ENCODE data around the gene FBXW12.

DNA sequence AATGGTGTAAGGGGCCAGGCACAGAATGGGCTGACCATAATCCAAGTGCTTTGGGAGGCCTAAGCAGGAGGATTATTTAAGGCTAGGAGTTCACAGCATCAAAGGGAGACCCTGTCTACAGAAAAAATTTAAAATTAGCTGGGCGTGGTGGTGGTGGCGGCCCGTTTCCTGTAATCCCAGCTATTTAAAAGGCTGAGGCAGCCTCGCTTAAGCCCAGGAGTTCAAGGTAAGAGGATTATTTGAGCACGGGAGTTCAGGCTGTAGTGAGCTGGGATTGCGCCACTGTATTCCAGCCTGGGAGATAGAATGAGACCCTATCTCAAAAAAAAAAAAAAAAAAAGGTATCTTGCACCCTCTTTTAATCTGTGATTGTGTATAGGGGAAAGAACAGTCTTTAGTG lies 69.9 kb downstream of the FBXW12 start:
- TF ChIP-seq POLR2AphosphoS5 (IDR thresholded peaks at IDR 0.05) = no peak
- TF ChIP-seq, protein P1, sequence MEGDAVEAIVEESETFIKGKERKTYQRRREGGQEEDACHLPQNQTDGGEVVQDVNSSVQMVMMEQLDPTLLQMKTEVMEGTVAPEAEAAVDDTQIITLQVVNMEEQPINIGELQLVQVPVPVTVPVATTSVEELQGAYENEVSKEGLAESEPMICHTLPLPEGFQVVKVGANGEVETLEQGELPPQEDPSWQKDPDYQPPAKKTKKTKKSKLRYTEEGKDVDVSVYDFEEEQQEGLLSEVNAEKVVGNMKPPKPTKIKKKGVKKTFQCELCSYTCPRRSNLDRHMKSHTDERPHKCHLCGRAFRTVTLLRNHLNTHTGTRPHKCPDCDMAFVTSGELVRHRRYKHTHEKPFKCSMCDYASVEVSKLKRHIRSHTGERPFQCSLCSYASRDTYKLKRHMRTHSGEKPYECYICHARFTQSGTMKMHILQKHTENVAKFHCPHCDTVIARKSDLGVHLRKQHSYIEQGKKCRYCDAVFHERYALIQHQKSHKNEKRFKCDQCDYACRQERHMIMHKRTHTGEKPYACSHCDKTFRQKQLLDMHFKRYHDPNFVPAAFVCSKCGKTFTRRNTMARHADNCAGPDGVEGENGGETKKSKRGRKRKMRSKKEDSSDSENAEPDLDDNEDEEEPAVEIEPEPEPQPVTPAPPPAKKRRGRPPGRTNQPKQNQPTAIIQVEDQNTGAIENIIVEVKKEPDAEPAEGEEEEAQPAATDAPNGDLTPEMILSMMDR (IDR thresholded peaks at IDR 0.05) = no peak
